HG03060 (cell line): ENCODE data around the gene ELOVL2.
"Not testable (repeated sequence)": the region's sequence is repeated elsewhere in the genome, so short reads cannot be mapped to it uniquely, and the experiment has no call there.

ENCODE experiments used
- ATAC-seq: cut with Tn5 transposase; IDR thresholded peaks from one replicate; pipeline ENCODE4 v1.9.1; 2021; ENCODE audit warnings: low read depth, moderate number of reproducible peaks; ENCODE audit not compliant: unreplicated experiment

Gene ELOVL2

GRCh38 chr6:10993896-10994295, 50.2 kb downstream of the ELOVL2 start:
- no peak for ATAC-seq

GRCh38 chr6:10991115-10991514, 53.0 kb downstream of the ELOVL2 start:
- ATAC-seq: no peak

- no peak for ATAC-seq
Observed at GRCh38 chr6:10989587-10989986, 54.5 kb downstream of the ELOVL2 start.

- not testable (repeated sequence) for ATAC-seq
Observed at GRCh38 chr6:10984959-10985358, 59.1 kb downstream of the ELOVL2 start.

- no peak for ATAC-seq
Observed at GRCh38 chr6:10981409-10981808, 62.7 kb downstream of the ELOVL2 start.

GRCh38 chr6:10979603-10980002, 64.5 kb downstream of the ELOVL2 start:
- no peak for ATAC-seq

GRCh38 chr6:10977231-10977968, 66.7 kb downstream of the ELOVL2 start:
- ATAC-seq: no peak

- no peak for ATAC-seq
Observed at GRCh38 chr6:10976571-10976970, 67.5 kb downstream of the ELOVL2 start.

- no peak for ATAC-seq
Observed at GRCh38 chr6:10972196-10972595, 71.9 kb downstream of the ELOVL2 start.

- ATAC-seq: no peak
Observed at GRCh38 chr6:10970731-10971130, 73.4 kb downstream of the ELOVL2 start.

- ATAC-seq: no peak
Observed at GRCh38 chr6:10968776-10969175, 75.3 kb downstream of the ELOVL2 start.

GRCh38 chr6:10964684-10965083, 79.4 kb downstream of the ELOVL2 start:
- ATAC-seq: no peak

GRCh38 chr6:10963113-10963512, 81.0 kb downstream of the ELOVL2 start:
- no peak for ATAC-seq

- ATAC-seq: no peak
Observed at GRCh38 chr6:10962673-10963072, 81.4 kb downstream of the ELOVL2 start.

- ATAC-seq: no peak
Observed at GRCh38 chr6:10961837-10962236, 82.3 kb downstream of the ELOVL2 start.

GRCh38 chr6:10960171-10960570, 83.9 kb downstream of the ELOVL2 start:
- ATAC-seq: no peak

GRCh38 chr6:10957414-10957886, 86.7 kb downstream of the ELOVL2 start:
- ATAC-seq: no peak

GRCh38 chr6:10956776-10957175, 87.3 kb downstream of the ELOVL2 start:
- ATAC-seq: no peak

- ATAC-seq: no peak
Observed at GRCh38 chr6:10954590-10955010, 89.5 kb downstream of the ELOVL2 start.

- no peak for ATAC-seq
Observed at GRCh38 chr6:10951675-10952282, 92.3 kb downstream of the ELOVL2 start.

- no peak for ATAC-seq
Observed at GRCh38 chr6:10949579-10950490, 94.3 kb downstream of the ELOVL2 start.
